H7 (cell line): ENCODE results near the gene NEIL3. TPM values are rescaled to one million over a fixed set of nuclear protein-coding genes. Genes with fewer than 3 reads are reported as not detected.

Experiments
- DNase-seq: peaks from one replicate; pipeline ENCODE4 v3.0.0; 2012
- H3K27me3 ChIP-seq: 2 replicates; pipeline ENCODE4 v1.6.0; 2011; ENCODE audit warnings: mild to moderate bottlenecking, low read length; ENCODE audit not compliant: control insufficient read depth, insufficient read depth
- H3K36me3 ChIP-seq: replicated peaks from 2 replicates; pipeline ENCODE4 v1.5.1; 2011; ENCODE audit warnings: low read length; ENCODE audit not compliant: control insufficient read depth, insufficient read depth
- H3K4me3 ChIP-seq: 2 replicates; pipeline ENCODE4 v1.5.1; 2011; ENCODE audit warnings: low read depth, mild to moderate bottlenecking, control low read depth, low read length, moderate library complexity; ENCODE audit not compliant: insufficient read depth
- total RNA-seq: library from RNA; depleted of rRNA; stranded (reverse); fragments of >200 nt; shearing (Covaris generic); gene quantifications from 2 replicates; pipeline ENCODE4 v1.2.3, GENCODE V29; 2014; rRNA removed

The NEIL3 gene
- total RNA-seq, 1 experiment from 2014 or later, result 7.8 TPM

DNA sequence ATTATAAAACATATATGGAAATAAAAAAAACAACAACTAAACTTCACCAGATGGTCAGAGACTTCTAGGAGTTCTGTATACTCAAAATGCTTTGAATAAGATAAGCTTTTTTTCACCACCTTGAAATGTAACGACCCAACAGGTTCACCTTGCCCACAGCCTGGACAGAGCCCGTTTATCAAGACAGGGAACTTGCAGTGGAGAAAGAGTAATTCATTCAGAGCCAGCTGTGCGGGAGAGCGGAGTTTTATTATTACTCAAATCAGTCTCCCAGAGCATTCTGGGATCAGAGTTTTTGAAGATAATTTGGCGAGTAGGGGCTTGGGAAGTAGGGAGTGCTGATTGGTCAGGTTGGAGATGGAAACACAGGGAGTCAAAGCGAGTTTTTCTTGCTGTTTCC, 94.1 kb downstream of the NEIL3 start:
- H3K4me3 ChIP-seq, result no peak overlapping the region
- H3K27me3 ChIP-seq, result no peaks in the 10 kb centered on the region
- no peaks in the 10 kb centered on the region for H3K36me3 ChIP-seq
- DNase-seq, result no peak

DNA sequence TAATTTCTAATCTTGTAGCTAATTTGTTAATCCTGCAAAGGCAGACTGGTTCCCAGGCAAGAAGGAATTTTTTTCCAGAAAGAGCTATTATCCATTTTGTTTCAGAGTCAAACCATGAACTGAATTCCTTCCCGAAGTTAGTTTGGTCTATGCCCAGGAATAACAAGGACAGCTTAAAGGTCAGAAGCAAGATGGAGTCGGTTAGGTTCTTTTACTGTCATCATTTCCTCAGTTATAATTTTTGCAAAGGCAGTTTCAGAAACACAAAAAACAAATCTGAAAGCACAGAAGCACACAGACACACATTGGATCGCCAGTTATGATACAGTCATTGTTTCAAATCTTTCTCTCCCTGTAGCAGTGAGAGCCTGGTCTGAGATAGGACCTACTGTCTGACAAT, 94.7 kb downstream of the NEIL3 start:
- Histone ChIP-seq H3K36me3 (no peaks in the 10 kb centered on the region), H3K4me3 (no peak overlapping the region), H3K27me3 (no peaks in the 10 kb centered on the region)
- DNase-seq, result no peak

DNA sequence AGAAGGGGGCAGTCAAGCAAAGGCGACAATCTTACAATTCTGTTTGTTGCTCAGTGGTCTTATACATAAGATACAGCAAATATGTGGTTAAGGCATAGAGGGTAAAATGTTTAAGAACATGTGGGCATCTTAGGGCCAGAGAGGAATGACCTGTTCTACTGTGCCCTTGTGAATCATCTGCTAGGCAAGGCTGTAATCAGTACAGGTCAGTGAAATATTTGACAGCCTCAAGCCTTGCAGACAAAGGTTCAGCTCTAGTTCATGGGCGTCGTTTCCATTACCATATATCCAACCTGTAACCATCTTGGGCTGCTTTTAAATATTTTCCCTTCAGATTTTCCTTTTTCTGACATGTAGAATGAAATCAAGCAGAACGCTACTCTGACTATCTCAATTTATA, 95.3 kb downstream of the NEIL3 start:
- no peaks in the 10 kb centered on the region for H3K36me3 ChIP-seq
- H3K4me3 ChIP-seq, result no peak overlapping the region
- no peak for DNase-seq
- no peaks in the 10 kb centered on the region for H3K27me3 ChIP-seq

DNA sequence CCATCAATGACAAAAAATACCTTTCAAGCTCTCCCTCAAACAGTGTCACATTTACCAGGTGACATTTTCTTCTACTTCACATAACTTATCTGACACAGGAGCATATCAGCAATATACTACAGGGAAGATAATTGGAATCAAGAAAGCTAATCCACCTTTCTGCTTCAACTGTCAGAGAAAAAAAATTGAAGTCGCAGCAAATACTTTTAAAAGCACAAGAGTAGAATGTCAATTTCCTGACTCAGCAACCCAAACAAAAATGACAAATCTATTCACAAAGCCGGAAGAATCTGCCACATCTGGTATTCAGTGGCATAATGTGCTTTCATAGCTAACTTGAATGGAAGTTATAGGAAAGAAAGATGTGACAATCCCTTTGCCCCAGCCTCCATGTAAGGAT, 95.8 kb downstream of the NEIL3 start:
- Histone ChIP-seq H3K36me3 (no peaks in the 10 kb centered on the region), H3K27me3 (no peaks in the 10 kb centered on the region), H3K4me3 (no peak overlapping the region)
- DNase-seq, result no peak

- no peak for DNase-seq
- H3K4me3 ChIP-seq, result no peak overlapping the region
- H3K36me3 ChIP-seq, result no peaks in the 10 kb centered on the region
- H3K27me3 ChIP-seq, result no peaks in the 10 kb centered on the region
These were observed 98.3 kb downstream of the NEIL3 start for GRCh38 chr4:177408023-177408422.

DNA sequence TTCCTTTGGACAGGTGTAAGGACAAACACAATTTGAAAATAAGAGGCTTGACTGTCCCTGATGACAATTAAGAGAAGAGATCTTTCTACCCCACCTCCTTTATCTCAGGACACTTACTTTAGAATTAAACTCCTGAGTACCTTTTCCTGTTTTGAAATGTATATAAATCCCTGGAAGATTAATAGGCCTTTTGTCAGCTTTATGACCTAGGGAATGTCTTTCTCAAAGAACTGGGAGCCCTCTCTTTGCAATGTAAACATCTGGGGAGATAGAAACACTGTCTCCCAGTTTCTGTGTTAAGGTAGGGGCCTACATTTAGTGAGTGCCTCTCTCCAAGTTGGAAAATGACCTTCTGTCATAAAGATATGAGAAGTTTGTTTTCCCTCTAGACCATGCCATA, 100.9 kb downstream of the NEIL3 start:
- no peaks in the 10 kb centered on the region for H3K36me3 ChIP-seq
- H3K27me3 ChIP-seq, result no peaks in the 10 kb centered on the region
- no peak overlapping the region for H3K4me3 ChIP-seq
- DNase-seq, result no peak

DNA sequence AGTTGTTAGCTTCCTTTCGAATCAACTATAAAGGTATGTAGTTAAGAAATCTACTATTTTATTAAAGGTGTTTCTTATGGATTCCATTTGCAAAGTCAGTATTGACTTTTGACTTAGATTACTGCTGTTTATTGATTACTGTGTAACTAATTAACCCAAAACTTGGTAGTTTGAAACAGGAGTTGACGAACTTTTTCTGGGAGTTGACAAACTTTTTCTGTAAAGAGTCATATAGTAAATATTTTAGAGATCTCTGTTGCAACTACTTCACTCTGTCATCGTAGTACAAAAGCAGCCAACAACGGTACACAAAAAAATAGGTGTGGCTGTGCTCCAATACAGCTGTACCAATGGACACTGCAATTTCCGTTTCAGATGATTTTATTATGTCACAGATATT, 102.3 kb downstream of the NEIL3 start:
- Histone ChIP-seq H3K36me3 (no peaks in the 10 kb centered on the region), H3K4me3 (no peak overlapping the region), H3K27me3 (no peaks in the 10 kb centered on the region)
- no peak for DNase-seq

Other genes with a start within 250 kb of the NEIL3 start
- gene AGA, start 132.6 kb downstream of the NEIL3 start, total RNA-seq, result 23.7 and 30.8 TPM in 2 replicates